Vagina (tissue), 2 donors: ENCODE data around the gene KCNC1.

Experiments used
- CTCF ChIP-seq, 3 experiments: fragments of 450-650 bp in 2 of 3; fragments of 200-600 bp in 1 of 3; sonication (generic) in 1 of 3; IDR thresholded peaks; one replicate each; pipeline ENCODE4 v1.5.1; 2017 to 2019; ENCODE audit warnings: antibody characterized with exemption in 3 of 3, mild to moderate bottlenecking in 2 of 3, moderate library complexity in 2 of 3
- POLR2AphosphoS5 ChIP-seq, 2 donors: sonication (generic); formaldehyde crosslinking; IDR thresholded peaks; one replicate each; pipeline ENCODE4 v1.9.0; 2017; ENCODE audit warnings: antibody characterized with exemption in 2 of 2, mild to moderate bottlenecking in 2 of 2, low read depth in 1 of 2; ENCODE audit not compliant: insufficient read depth in 1 of 2

GRCh38 chr11:17687946-17688670 is 46.5 kb upstream of the KCNC1 start:
- TF ChIP-seq CTCF (IDR thresholded peaks at IDR 0.05): no peak
- no peak for TF ChIP-seq POLR2AphosphoS5 (IDR thresholded peaks at IDR 0.05; ENCODE audit: insufficient read depth in 1 of 2, low read depth in 1 of 2)
